ENCODE results near the gene AGAP1. TPM values are rescaled to one million over a fixed set of nuclear protein-coding genes. Genes with fewer than 3 reads are reported as not detected.

The AGAP1 gene
- total and polyA plus RNA-seq, 2 donors (not counting 3 experiments of a cell fraction or from before 2014, with no cell fraction given) = 10.2 to 20.9 TPM

DNA sequence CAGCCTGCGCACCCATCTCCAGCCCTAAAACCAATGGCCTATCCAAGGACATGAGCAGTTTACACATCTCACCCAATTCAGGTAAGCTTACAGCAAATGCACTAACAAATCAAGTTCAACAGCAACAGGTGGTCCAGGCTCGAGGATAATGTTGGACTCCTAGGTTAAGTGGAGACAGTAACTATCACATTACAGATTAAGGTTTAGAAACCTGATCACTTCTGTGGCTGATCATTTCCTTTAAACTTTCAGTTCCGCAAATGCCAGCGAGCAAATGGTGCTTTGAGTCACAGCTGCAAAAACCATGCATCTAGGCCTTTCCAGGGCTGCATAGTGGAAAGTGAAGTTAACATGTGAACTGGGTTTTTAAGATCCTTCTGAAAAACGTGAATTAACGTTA is 415.0 kb downstream of the AGAP1 start:
- intact Hi-C loops (cut with micrococcal nuclease) = no loop called here
- Histone ChIP-seq H3K4me3 (replicated peaks in 1 of 3; ENCODE audit: insufficient read depth in 1 of 3, low read depth in 1 of 3, low read length in 3 of 3) (no peak overlapping the region), H3K9ac (replicated peaks; ENCODE audit: extremely low read depth, insufficient read depth, low read length) (no peak overlapping the region), H4K20me1 (replicated peaks; ENCODE audit: control insufficient read depth, extremely low read depth, insufficient read depth, low read length) (no peaks in the 10 kb centered on the region), H3K9me3 (replicated peaks; ENCODE audit: control insufficient read depth, insufficient read depth, low read length) (no peaks in the 10 kb centered on the region), H2AFZ (ENCODE audit: low read depth, low read length) (no peak overlapping the region), H3K36me3 (ENCODE audit: control insufficient read depth in 2 of 2, extremely low read depth in 1 of 2, insufficient read depth in 2 of 2, low read length in 2 of 2) (no peaks in the 10 kb centered on the region), H3K4me2 (ENCODE audit: insufficient read depth, low read length) (no peak overlapping the region), H3K27me3 (ENCODE audit: control insufficient read depth in 2 of 2, insufficient read depth in 2 of 2, low read length in 2 of 2) (no peaks in the 10 kb centered on the region), H3K27ac (ENCODE audit: insufficient read depth, low read depth, low read length) (no peak overlapping the region), H3K4me1 (ENCODE audit: control insufficient read depth, extremely low read depth, insufficient read depth, low read length) (no peaks in the 10 kb centered on the region), H3K79me2 (ENCODE audit: control insufficient read depth, insufficient read depth, low read length) (no peaks in the 10 kb centered on the region), H3K9me1 (replicated peaks; ENCODE audit: control insufficient read depth, extremely low read depth, insufficient read depth, low read length) (no peaks in the 10 kb centered on the region)
- CTCF ChIA-PET = no interaction called here
- no TSS peak for BruUV-seq (replicated peaks)
- no peak for DNase-seq (ENCODE audit: low read depth, low spot score)
- POLR2A ChIA-PET = no interaction called here
- TF ChIP-seq FOS (IDR thresholded peaks at IDR 0.05; ENCODE audit: borderline replicate concordance, insufficient read depth, low read length) = no peak
- TF ChIP-seq MYC (IDR thresholded peaks at IDR 0.05; ENCODE audit: low read depth, low read length) = no peak
- no peak for TF ChIP-seq CTCF (IDR thresholded peaks at IDR 0.05; ENCODE audit: extremely low read depth in 1 of 2, insufficient read depth in 1 of 2, low read depth in 1 of 2, low read length in 2 of 2)
- TF ChIP-seq GATA2 (IDR thresholded peaks at IDR 0.05; ENCODE audit: insufficient read depth, insufficient read length, low read depth, low read length) = no peak
- no peak for TF ChIP-seq POLR2AphosphoS5 (IDR thresholded peaks at IDR 0.05; ENCODE audit: insufficient read depth, low read depth, low read length)
- no peak for TF ChIP-seq JUN (IDR thresholded peaks at IDR 0.05; ENCODE audit: borderline replicate concordance, insufficient read depth, insufficient read length, low read depth)
- no peak for TF ChIP-seq EZH2 (IDR thresholded peaks at IDR 0.05; ENCODE audit: borderline replicate concordance, low read depth, low read length, severe bottlenecking)
- no peak for TF ChIP-seq MAX (IDR thresholded peaks at IDR 0.05; ENCODE audit: insufficient read depth, insufficient read length)
- no peak for TF ChIP-seq POLR2A (IDR thresholded peaks at IDR 0.05; ENCODE audit: low read depth, low read length)
- dilution Hi-C loops (cut with MboI; ENCODE audit: extremely low pct_ligation_motif_present, low sequenced_read_pairs) = no loop called here
- FAIRE-seq = no peak

Data from endothelial cell of umbilical vein (primary cell).